ENCODE data around the gene KIF5A.
"Not testable (repeated sequence)": the region's sequence is repeated elsewhere in the genome, so short reads cannot be mapped to it uniquely, and the experiment has no call there.

Gene KIF5A

GRCh38 chr12:57585156-57585555 lies 35.3 kb downstream of the KIF5A start:
- no peak for DNase-seq

GRCh38 chr12:57586128-57586527 lies 36.3 kb downstream of the KIF5A start:
- no peak for DNase-seq

- no peak for DNase-seq
These were observed 37.1 kb downstream of the KIF5A start for GRCh38 chr12:57586832-57587429.

GRCh38 chr12:57588951-57589610 lies 39.2 kb downstream of the KIF5A start:
- DNase-seq, result not testable (repeated sequence)

GRCh38 chr12:57590479-57590863 lies 40.6 kb downstream of the KIF5A start:
- DNase-seq, result no peak

- DNase-seq, result peak; percentile 54 to 76 (median 66)
These were observed 41.3 kb downstream of the KIF5A start, which contains the start of gene PIP4K2C for GRCh38 chr12:57590864-57591781. Gene PIP4K2C (plus strand): TSS chr12:57591192. CDS start chr12:57591290, 98 bp downstream.

- DNase-seq, result no peak
These were observed 42.0 kb downstream of the KIF5A start for GRCh38 chr12:57591782-57592325.

- no peak for DNase-seq
These were observed 42.8 kb downstream of the KIF5A start for GRCh38 chr12:57592551-57593165.

- DNase-seq, result no peak
These were observed 43.3 kb downstream of the KIF5A start for GRCh38 chr12:57593187-57593586.

- DNase-seq, result no peak
These were observed 50.6 kb downstream of the KIF5A start for GRCh38 chr12:57600395-57600794.

GRCh38 chr12:57602544-57602943 lies 52.7 kb downstream of the KIF5A start:
- no peak for DNase-seq

- DNase-seq, result peak in 1 of 6 experiments; percentile 4
These were observed 53.5 kb downstream of the KIF5A start for GRCh38 chr12:57603324-57603723.

GRCh38 chr12:57603815-57604453 lies 54.1 kb downstream of the KIF5A start:
- no peak for DNase-seq

GRCh38 chr12:57604454-57604991 lies 54.7 kb downstream of the KIF5A start, which contains the start of gene DTX3:
Gene DTX3 (plus strand): TSS chr12:57604824. CDS start chr12:57606518, 1,694 bp downstream.
- peak in 5 of 6 experiments; percentile 11 to 37 (median 20) for DNase-seq

GRCh38 chr12:57604992-57605810 lies 55.4 kb downstream of the KIF5A start:
- peak in 1 of 6 experiments; percentile 34 for DNase-seq

- no peak for DNase-seq
These were observed 56.0 kb downstream of the KIF5A start for GRCh38 chr12:57605811-57606311.

- no peak for DNase-seq
These were observed 56.6 kb downstream of the KIF5A start for GRCh38 chr12:57606399-57606798.

GRCh38 chr12:57606821-57607220 lies 57.0 kb downstream of the KIF5A start:
- no peak for DNase-seq

GRCh38 chr12:57607958-57608663 lies 58.3 kb downstream of the KIF5A start:
- no peak for DNase-seq
